ENCODE measurements around the gene HMGA1. TPM values are rescaled to one million over a fixed set of nuclear protein-coding genes. Genes with fewer than 3 reads are reported as not detected.
A peak's percentile ranks its signal among the peaks of the same experiment; 100 is the strongest.

Gene HMGA1
- total and polyA plus RNA-seq, 2 of the 13 experiments (the other 11 are each of a cell fraction or from before 2014, with no cell fraction given) = 117 to 145 TPM

- TF ChIP-seq ZKSCAN5 (CRISPR knock-in tag; IDR thresholded peaks at IDR 0.05) (no peak), NCOA5 (CRISPR knock-in tag; IDR thresholded peaks at IDR 0.05) (no peak), ARID2 (CRISPR knock-in tag; IDR thresholded peaks at IDR 0.05; ENCODE audit: borderline replicate concordance) (no peak), NFYC (CRISPR knock-in tag; IDR thresholded peaks at IDR 0.05) (no peak), RORA (CRISPR knock-in tag; IDR thresholded peaks at IDR 0.05) (no peak), NFYB (CRISPR knock-in tag; IDR thresholded peaks at IDR 0.05) (no peak), CAMTA2 (CRISPR knock-in tag; IDR thresholded peaks at IDR 0.05; ENCODE audit: borderline replicate concordance) (no peak), NR2F1 (CRISPR knock-in tag; IDR thresholded peaks at IDR 0.05) (peak; percentile 75 to 85), SP2 (CRISPR knock-in tag; IDR thresholded peaks at IDR 0.05) (no peak), PAXIP1 (CRISPR knock-in tag; conservative IDR thresholded peaks at IDR 0.05) (peak; percentile 79), NR2F6 (IDR thresholded peaks at IDR 0.05) (peak; percentile 77; the same call in 1 of the 2 replicates), NR2F6 (CRISPR knock-in tag; IDR thresholded peaks at IDR 0.05) (peak; percentile 92), TSC22D2 (CRISPR knock-in tag; IDR thresholded peaks at IDR 0.05; ENCODE audit: borderline replicate concordance) (peak; percentile 28; the same call in 1 of the 2 replicates), SIX4 (CRISPR knock-in tag; IDR thresholded peaks at IDR 0.05) (peak; percentile 64), TARDBP (CRISPR knock-in tag; IDR thresholded peaks at IDR 0.05) (no peak), TBX3 (IDR thresholded peaks at IDR 0.05; ENCODE audit: borderline replicate concordance) (0 out of 2 replicates have a peak, but pooled peaks have one; percentile 31)
- TF ChIP-seq, protein P1, sequence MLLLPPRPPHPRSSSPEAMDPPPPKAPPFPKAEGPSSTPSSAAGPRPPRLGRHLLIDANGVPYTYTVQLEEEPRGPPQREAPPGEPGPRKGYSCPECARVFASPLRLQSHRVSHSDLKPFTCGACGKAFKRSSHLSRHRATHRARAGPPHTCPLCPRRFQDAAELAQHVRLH (CRISPR knock-in tag; IDR thresholded peaks at IDR 0.05; ENCODE audit: borderline replicate concordance, low read depth) = 0 out of 2 replicates have a peak, but pooled peaks have one; percentile 59
- TF ChIP-seq, protein P2, sequence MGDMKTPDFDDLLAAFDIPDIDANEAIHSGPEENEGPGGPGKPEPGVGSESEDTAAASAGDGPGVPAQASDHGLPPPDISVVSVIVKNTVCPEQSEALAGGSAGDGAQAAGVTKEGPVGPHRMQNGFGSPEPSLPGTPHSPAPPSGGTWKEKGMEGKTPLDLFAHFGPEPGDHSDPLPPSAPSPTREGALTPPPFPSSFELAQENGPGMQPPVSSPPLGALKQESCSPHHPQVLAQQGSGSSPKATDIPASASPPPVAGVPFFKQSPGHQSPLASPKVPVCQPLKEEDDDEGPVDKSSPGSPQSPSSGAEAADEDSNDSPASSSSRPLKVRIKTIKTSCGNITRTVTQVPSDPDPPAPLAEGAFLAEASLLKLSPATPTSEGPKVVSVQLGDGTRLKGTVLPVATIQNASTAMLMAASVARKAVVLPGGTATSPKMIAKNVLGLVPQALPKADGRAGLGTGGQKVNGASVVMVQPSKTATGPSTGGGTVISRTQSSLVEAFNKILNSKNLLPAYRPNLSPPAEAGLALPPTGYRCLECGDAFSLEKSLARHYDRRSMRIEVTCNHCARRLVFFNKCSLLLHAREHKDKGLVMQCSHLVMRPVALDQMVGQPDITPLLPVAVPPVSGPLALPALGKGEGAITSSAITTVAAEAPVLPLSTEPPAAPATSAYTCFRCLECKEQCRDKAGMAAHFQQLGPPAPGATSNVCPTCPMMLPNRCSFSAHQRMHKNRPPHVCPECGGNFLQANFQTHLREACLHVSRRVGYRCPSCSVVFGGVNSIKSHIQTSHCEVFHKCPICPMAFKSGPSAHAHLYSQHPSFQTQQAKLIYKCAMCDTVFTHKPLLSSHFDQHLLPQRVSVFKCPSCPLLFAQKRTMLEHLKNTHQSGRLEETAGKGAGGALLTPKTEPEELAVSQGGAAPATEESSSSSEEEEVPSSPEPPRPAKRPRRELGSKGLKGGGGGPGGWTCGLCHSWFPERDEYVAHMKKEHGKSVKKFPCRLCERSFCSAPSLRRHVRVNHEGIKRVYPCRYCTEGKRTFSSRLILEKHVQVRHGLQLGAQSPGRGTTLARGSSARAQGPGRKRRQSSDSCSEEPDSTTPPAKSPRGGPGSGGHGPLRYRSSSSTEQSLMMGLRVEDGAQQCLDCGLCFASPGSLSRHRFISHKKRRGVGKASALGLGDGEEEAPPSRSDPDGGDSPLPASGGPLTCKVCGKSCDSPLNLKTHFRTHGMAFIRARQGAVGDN (CRISPR knock-in tag; IDR thresholded peaks at IDR 0.05) = no peak; the same call in 1 of the 2 replicates
- TF ChIP-seq, protein P3, sequence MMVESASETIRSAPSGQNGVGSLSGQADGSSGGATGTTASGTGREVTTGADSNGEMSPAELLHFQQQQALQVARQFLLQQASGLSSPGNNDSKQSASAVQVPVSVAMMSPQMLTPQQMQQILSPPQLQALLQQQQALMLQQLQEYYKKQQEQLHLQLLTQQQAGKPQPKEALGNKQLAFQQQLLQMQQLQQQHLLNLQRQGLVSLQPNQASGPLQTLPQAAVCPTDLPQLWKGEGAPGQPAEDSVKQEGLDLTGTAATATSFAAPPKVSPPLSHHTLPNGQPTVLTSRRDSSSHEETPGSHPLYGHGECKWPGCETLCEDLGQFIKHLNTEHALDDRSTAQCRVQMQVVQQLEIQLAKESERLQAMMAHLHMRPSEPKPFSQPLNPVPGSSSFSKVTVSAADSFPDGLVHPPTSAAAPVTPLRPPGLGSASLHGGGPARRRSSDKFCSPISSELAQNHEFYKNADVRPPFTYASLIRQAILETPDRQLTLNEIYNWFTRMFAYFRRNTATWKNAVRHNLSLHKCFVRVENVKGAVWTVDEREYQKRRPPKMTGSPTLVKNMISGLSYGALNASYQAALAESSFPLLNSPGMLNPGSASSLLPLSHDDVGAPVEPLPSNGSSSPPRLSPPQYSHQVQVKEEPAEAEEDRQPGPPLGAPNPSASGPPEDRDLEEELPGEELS (CRISPR knock-in tag; IDR thresholded peaks at IDR 0.05) = no peak
Observed at GRCh38 chr6:34276881-34277762, 40.4 kb downstream of the HMGA1 start (continued).

All from HepG2 (cell line).